Neuronal stem cell (in vitro differentiated cells): ENCODE measurements around the gene ENG.
A peak's percentile ranks its signal among the peaks of the same experiment; 100 is the strongest.

Source experiments
- DNase-seq: peaks from one replicate; pipeline ENCODE4 v3.0.0-alpha.2; 2013; ENCODE audit warnings: low spot score
- H2AFZ ChIP-seq: one replicate; pipeline ENCODE4 v1.6.1; 2013; ENCODE audit warnings: mild to moderate bottlenecking, low read length, inconsistent platforms
- H2AK5ac ChIP-seq: 2 replicates; pipeline ENCODE4 v1.6.1; 2013; ENCODE audit warnings: low read depth, mild to moderate bottlenecking, inconsistent platforms, low read length, moderate library complexity, mixed read lengths
- H2BK120ac ChIP-seq: 2 replicates; pipeline ENCODE4 v1.6.1; 2013; ENCODE audit warnings: low read depth, mild to moderate bottlenecking, inconsistent platforms, low read length, moderate library complexity, mixed read lengths
- H2BK12ac ChIP-seq: one replicate; pipeline ENCODE4 v1.6.1; 2013; ENCODE audit warnings: low read length, inconsistent platforms
- H2BK15ac ChIP-seq: 2 replicates; pipeline ENCODE4 v1.6.1; 2013; ENCODE audit warnings: mild to moderate bottlenecking, low read length, inconsistent platforms, mixed read lengths
- H2BK5ac ChIP-seq: one replicate; pipeline ENCODE4 v1.6.1; 2013; ENCODE audit warnings: inconsistent platforms, mild to moderate bottlenecking, low read length, moderate library complexity
- H3K14ac ChIP-seq: one replicate; pipeline ENCODE4 v1.6.1; 2013; ENCODE audit warnings: low read length, inconsistent platforms
- H3K18ac ChIP-seq: 2 replicates; pipeline ENCODE4 v1.6.1; 2013; ENCODE audit warnings: low read length, inconsistent platforms
- H3K23ac ChIP-seq: 2 replicates; pipeline ENCODE4 v1.6.1; 2013; ENCODE audit warnings: low read depth, mild to moderate bottlenecking, mixed read lengths, low read length, inconsistent platforms; ENCODE audit not compliant: poor library complexity
- H3K27ac ChIP-seq: replicated peaks from 3 replicates; pipeline ENCODE4 v1.5.1; 2013; ENCODE audit warnings: low read length, inconsistent platforms
- H3K27me3 ChIP-seq, 3 experiments: 2 replicates each; pipeline ENCODE4 v1.6.1; 2013; ENCODE audit warnings: low read length in 3 of 3, mild to moderate bottlenecking in 2 of 3, inconsistent platforms in 1 of 3, low read depth in 1 of 3, mixed read lengths in 1 of 3, moderate library complexity in 1 of 3; ENCODE audit not compliant: control insufficient read depth in 3 of 3, insufficient read depth in 3 of 3
- H3K36me3 ChIP-seq, 2 donors: replicated peaks in 1 of 2; 2 replicates each; pipeline ENCODE4 v1.6.1; 2013; ENCODE audit warnings: low read length in 2 of 2; ENCODE audit not compliant: control insufficient read depth in 2 of 2, insufficient read depth in 2 of 2
- H3K4ac ChIP-seq: 2 replicates; pipeline ENCODE4 v1.6.1; 2013; ENCODE audit warnings: inconsistent platforms, mild to moderate bottlenecking, low read length, moderate library complexity
- H3K4me1 ChIP-seq, 2 donors: 1 replicate in 1 of 2; 2 replicates in 1 of 2; pipeline ENCODE4 v1.6.1; 2013; ENCODE audit warnings: low read length in 2 of 2, low read depth in 1 of 2; ENCODE audit not compliant: control insufficient read depth in 2 of 2, insufficient read depth in 1 of 2
- H3K4me2 ChIP-seq: one replicate; pipeline ENCODE4 v1.6.1; 2013; ENCODE audit warnings: mild to moderate bottlenecking, low read length, inconsistent platforms; ENCODE audit not compliant: insufficient read depth, poor library complexity, severe bottlenecking
- H3K4me3 ChIP-seq, 2 donors: 2 replicates each; pipeline ENCODE4 v1.5.1; 2013; ENCODE audit warnings: low read length in 2 of 2, mild to moderate bottlenecking in 2 of 2, inconsistent platforms in 1 of 2, moderate library complexity in 1 of 2
- H3K79me1 ChIP-seq: one replicate; pipeline ENCODE4 v1.6.1; 2013; ENCODE audit warnings: low read depth, mild to moderate bottlenecking, inconsistent platforms, low read length, moderate library complexity
- H3K9ac ChIP-seq: one replicate; pipeline ENCODE4 v1.6.1; 2013; ENCODE audit warnings: mild to moderate bottlenecking, low read depth, low read length, inconsistent platforms; ENCODE audit not compliant: poor library complexity
- H3K9me3 ChIP-seq, 2 donors: replicated peaks in 1 of 2; 2 replicates each; pipeline versions ENCODE3 to v1.6.1; 2013; ENCODE audit warnings: low read length in 2 of 2, mild to moderate bottlenecking in 2 of 2, inconsistent platforms in 1 of 2, low read depth in 1 of 2, mixed read lengths in 1 of 2, moderate library complexity in 1 of 2; ENCODE audit not compliant: control insufficient read depth in 2 of 2, insufficient read depth in 1 of 2
- H4K8ac ChIP-seq: one replicate; pipeline ENCODE4 v1.6.1; 2013; ENCODE audit warnings: low read depth, mild to moderate bottlenecking, inconsistent platforms, low read length, moderate library complexity
- H4K91ac ChIP-seq: one replicate; pipeline ENCODE4 v1.6.1; 2013; ENCODE audit warnings: low read length, low read depth, mild to moderate bottlenecking, inconsistent platforms; ENCODE audit not compliant: poor library complexity
- WGBS, 2 donors: extraction: QIAGEN DNeasy Blood & Tissue Kit; methylation state at CpG; one replicate each; pipeline ENCODE4 v1.1.7; 2013; ENCODE audit warnings: missing lambda C conversion rate in 2 of 2, mixed read lengths in 1 of 2; ENCODE audit not compliant: insufficient read length in 2 of 2, insufficient replicate concordance in 1 of 2; ENCODE audit errors: extremely low coverage in 2 of 2; 5-methylcytosine and 5-hydroxymethylcytosine counted together

ENG gene

GRCh38 chr9:127796225-127796813, 58.1 kb downstream of the ENG start:
- H2BK15ac ChIP-seq, result no peak overlapping the region
- no peak overlapping the region for H2AK5ac ChIP-seq
- H3K27me3 ChIP-seq, result no peaks in the 10 kb centered on the region
- H3K9ac ChIP-seq, result no peak overlapping the region
- no peak overlapping the region for H2AFZ ChIP-seq
- no peak overlapping the region for H3K27ac ChIP-seq
- H3K18ac ChIP-seq, result no peak overlapping the region
- peaks cover 2 to 25% of the 10 kb centered on the region in 2 donors for H3K36me3 ChIP-seq
- H3K4me3 ChIP-seq, result no peak overlapping the region
- DNase-seq, result no peak
- no peak overlapping the region for H4K91ac ChIP-seq
- H3K14ac ChIP-seq, result no peak overlapping the region
- no CpG with 5 or more reads among the region's 8 CpGs for WGBS, 2 donors
- H3K79me1 ChIP-seq, result no peaks in the 10 kb centered on the region
- no peak overlapping the region for H2BK12ac ChIP-seq
- H3K4me2 ChIP-seq, result no peak overlapping the region
- no peak overlapping the region for H3K4ac ChIP-seq
- H3K23ac ChIP-seq, result no peak overlapping the region
- peaks cover 0 to 2% of the 10 kb centered on the region in 2 donors for H3K4me1 ChIP-seq
- no peak overlapping the region for H4K8ac ChIP-seq
- H2BK120ac ChIP-seq, result no peak overlapping the region
- H3K9me3 ChIP-seq, result no peaks in the 10 kb centered on the region
- no peak overlapping the region for H2BK5ac ChIP-seq

- Histone ChIP-seq H3K27ac (no peak overlapping the region), H2BK5ac (no peak overlapping the region), H3K4me1 (peaks cover 0 to 2% of the 10 kb centered on the region in 2 donors), H3K14ac (no peak overlapping the region), H2AFZ (no peak overlapping the region), H4K91ac (no peak overlapping the region), H3K23ac (peak overlapping the region; percentile 44), H2BK12ac (no peak overlapping the region), H3K4me3 (no peak overlapping the region), H3K4ac (no peak overlapping the region), H3K27me3 (no peaks in the 10 kb centered on the region), H3K18ac (no peak overlapping the region), H2AK5ac (no peak overlapping the region), H2BK120ac (no peak overlapping the region), H3K4me2 (no peak overlapping the region), H3K9me3 (no peaks in the 10 kb centered on the region), H2BK15ac (no peak overlapping the region), H3K36me3 (peaks cover 20 to 46% of the 10 kb centered on the region in 2 donors), H3K79me1 (peaks cover 2% of the 10 kb centered on the region), H4K8ac (no peak overlapping the region), H3K9ac (peak overlapping the region; percentile 21)
- no peak for DNase-seq
- WGBS, 2 donors, result no CpG with 5 or more reads among the region's 14 CpGs
These were observed 60.3 kb downstream of the ENG start for GRCh38 chr9:127794001-127794791.

- Histone ChIP-seq H3K4me1 (peaks cover 0 to 2% of the 10 kb centered on the region in 2 donors), H2BK15ac (no peak overlapping the region), H2BK120ac (no peak overlapping the region), H3K23ac (no peak overlapping the region), H3K9me3 (no peaks in the 10 kb centered on the region), H2BK12ac (no peak overlapping the region), H3K79me1 (peaks cover 3% of the 10 kb centered on the region), H3K36me3 (peaks cover 30 to 55% of the 10 kb centered on the region in 2 donors), H2AK5ac (peak overlapping the region; percentile 61), H2BK5ac (no peak overlapping the region), H2AFZ (no peak overlapping the region), H3K27ac (no peak overlapping the region), H4K91ac (no peak overlapping the region), H3K27me3 (no peaks in the 10 kb centered on the region), H4K8ac (no peak overlapping the region), H3K4me3 (no peak overlapping the region), H3K14ac (no peak overlapping the region), H3K18ac (no peak overlapping the region), H3K9ac (no peak overlapping the region), H3K4me2 (no peak overlapping the region), H3K4ac (no peak overlapping the region)
- DNase-seq, result no peak
- WGBS, 2 donors, result no CpG with 5 or more reads among the region's 8 CpGs
These were observed 61.3 kb downstream of the ENG start for GRCh38 chr9:127793093-127793708.

- no peak overlapping the region for H3K4me2 ChIP-seq
- H3K4ac ChIP-seq, result no peak overlapping the region
- H2AFZ ChIP-seq, result no peak overlapping the region
- H3K4me3 ChIP-seq, result no peak overlapping the region
- no peak overlapping the region for H3K23ac ChIP-seq
- WGBS, 2 donors, result no CpG with 5 or more reads among the region's 7 CpGs
- H4K8ac ChIP-seq, result no peak overlapping the region
- H2AK5ac ChIP-seq, result no peak overlapping the region
- H3K4me1 ChIP-seq, result peaks cover 0 to 2% of the 10 kb centered on the region in 2 donors
- no peak for DNase-seq
- no peak overlapping the region for H4K91ac ChIP-seq
- no peak overlapping the region for H2BK5ac ChIP-seq
- no peak overlapping the region for H3K18ac ChIP-seq
- H3K9ac ChIP-seq, result no peak overlapping the region
- peaks cover 8% of the 10 kb centered on the region for H3K79me1 ChIP-seq
- no peak overlapping the region for H2BK12ac ChIP-seq
- no peak overlapping the region for H2BK15ac ChIP-seq
- H3K14ac ChIP-seq, result no peak overlapping the region
- peaks cover 36 to 62% of the 10 kb centered on the region in 2 donors for H3K36me3 ChIP-seq
- H3K27ac ChIP-seq, result no peak overlapping the region
- no peaks in the 10 kb centered on the region for H3K9me3 ChIP-seq
- no peaks in the 10 kb centered on the region for H3K27me3 ChIP-seq
- H2BK120ac ChIP-seq, result no peak overlapping the region
These were observed 61.9 kb downstream of the ENG start for GRCh38 chr9:127792417-127793031.
